ENCODE results near the gene CDH2.

The CDH2 gene

GRCh38 chr18:28080876-28081300, 96.0 kb downstream of the CDH2 start:
- DNase-seq = no peak

GRCh38 chr18:28079883-28080282, 97.0 kb downstream of the CDH2 start:
- no peak for DNase-seq

GRCh38 chr18:28078849-28079248, 98.1 kb downstream of the CDH2 start:
- DNase-seq = no peak

- no peak for DNase-seq
Observed at GRCh38 chr18:28078298-28078697, 98.6 kb downstream of the CDH2 start.

- no peak for DNase-seq
Observed at GRCh38 chr18:28075501-28075900, 101.4 kb downstream of the CDH2 start.

- no peak for DNase-seq
Observed at GRCh38 chr18:28074076-28074475, 102.9 kb downstream of the CDH2 start.

- DNase-seq = no peak
Observed at GRCh38 chr18:28073658-28074057, 103.3 kb downstream of the CDH2 start.

- DNase-seq = no peak
Observed at GRCh38 chr18:28071199-28071598, 105.7 kb downstream of the CDH2 start.

GRCh38 chr18:28068207-28068606, 108.7 kb downstream of the CDH2 start:
- DNase-seq = no peak

- no peak for DNase-seq
Observed at GRCh38 chr18:28067346-28067745, 109.6 kb downstream of the CDH2 start.

- DNase-seq = no peak
Observed at GRCh38 chr18:28065793-28066186, 111.1 kb downstream of the CDH2 start.

GRCh38 chr18:28065031-28065792, 111.7 kb downstream of the CDH2 start:
- DNase-seq = no peak

- no peak for DNase-seq
Observed at GRCh38 chr18:28063926-28064325, 113.0 kb downstream of the CDH2 start.

GRCh38 chr18:28063271-28063761, 113.6 kb downstream of the CDH2 start:
- no peak for DNase-seq

- DNase-seq = no peak
Observed at GRCh38 chr18:28062443-28062842, 114.5 kb downstream of the CDH2 start.

GRCh38 chr18:28059861-28060260, 117.1 kb downstream of the CDH2 start:
- no peak for DNase-seq

GRCh38 chr18:28050545-28050944, 126.4 kb downstream of the CDH2 start:
- DNase-seq = no peak

GRCh38 chr18:28048612-28049011, 128.3 kb downstream of the CDH2 start:
- no peak for DNase-seq

- DNase-seq = no peak
Observed at GRCh38 chr18:28045880-28046279, 131.1 kb downstream of the CDH2 start.

- no peak for DNase-seq
Observed at GRCh38 chr18:28045176-28045810, 131.6 kb downstream of the CDH2 start.

GRCh38 chr18:28044036-28044435, 132.9 kb downstream of the CDH2 start:
- no peak for DNase-seq

GRCh38 chr18:28043631-28044030, 133.3 kb downstream of the CDH2 start:
- no peak for DNase-seq

GRCh38 chr18:28041366-28041765, 135.6 kb downstream of the CDH2 start:
- no peak for DNase-seq

- no peak for DNase-seq
Observed at GRCh38 chr18:28040716-28041115, 136.2 kb downstream of the CDH2 start.

All from right hindlimb (tissue), 1 donor.